Fibroblast of skin of left quadriceps (primary cell): ENCODE measurements around the gene NNT.
"Not testable (repeated sequence)": the region's sequence is repeated elsewhere in the genome, so short reads cannot be mapped to it uniquely, and the experiment has no call there.

Source experiments
- DNase-seq, 2 experiments: peaks; one replicate each; pipeline ENCODE4 v3.0.0-alpha.2; 2013; ENCODE audit warnings: low read depth in 2 of 2

The NNT gene

GRCh38 chr5:43602461-43603343 lies at the start of gene NNT:
Gene NNT (plus strand): TSS chr5:43603180. CDS start chr5:43609196, 6,016 bp downstream.
- peak in 1 of 2 experiments; percentile 6 for DNase-seq

- no peak for DNase-seq
Measured at GRCh38 chr5:43553381-43553780, 49.6 kb upstream of the NNT start.

GRCh38 chr5:43554497-43554896 lies 48.5 kb upstream of the NNT start:
- DNase-seq, result no peak

GRCh38 chr5:43555895-43556606 lies 46.9 kb upstream of the NNT start:
- no peak for DNase-seq

- DNase-seq, result not testable (repeated sequence)
Measured at GRCh38 chr5:43556607-43556856, 46.4 kb upstream of the NNT start.

- DNase-seq, result peak; percentile 75 to 77
Measured at GRCh38 chr5:43556857-43557542, 46.0 kb upstream of the NNT start, which contains the start of gene PAIP1. Gene PAIP1 (minus strand): TSS chr5:43557077. CDS start chr5:43556846, 231 bp downstream.

GRCh38 chr5:43560128-43560527 lies 42.9 kb upstream of the NNT start:
- peak; percentile 31 to 33 for DNase-seq

- DNase-seq, result no peak
Measured at GRCh38 chr5:43561356-43561755, 41.6 kb upstream of the NNT start.

GRCh38 chr5:43563321-43563720 lies 39.7 kb upstream of the NNT start:
- DNase-seq, result no peak

GRCh38 chr5:43564289-43564850 lies 38.6 kb upstream of the NNT start:
- no peak for DNase-seq

GRCh38 chr5:43565043-43565442 lies 37.9 kb upstream of the NNT start:
- DNase-seq, result no peak

GRCh38 chr5:43567967-43568366 lies 35.0 kb upstream of the NNT start:
- DNase-seq, result no peak

- DNase-seq, result no peak
Measured at GRCh38 chr5:43569236-43569746, 33.7 kb upstream of the NNT start.

GRCh38 chr5:43570450-43571158 lies 32.4 kb upstream of the NNT start:
- no peak for DNase-seq

- DNase-seq, result no peak
Measured at GRCh38 chr5:43571237-43571636, 31.7 kb upstream of the NNT start.

GRCh38 chr5:43572357-43572756 lies 30.6 kb upstream of the NNT start:
- no peak for DNase-seq

GRCh38 chr5:43573058-43573457 lies 29.9 kb upstream of the NNT start:
- DNase-seq, result peak; percentile 44 to 55

GRCh38 chr5:43580402-43581210 lies 22.4 kb upstream of the NNT start:
- not testable (repeated sequence) for DNase-seq

- DNase-seq, result no peak
Measured at GRCh38 chr5:43581398-43581797, 21.6 kb upstream of the NNT start.
